ENCODE measurements around the gene PDCD4.

DNA sequence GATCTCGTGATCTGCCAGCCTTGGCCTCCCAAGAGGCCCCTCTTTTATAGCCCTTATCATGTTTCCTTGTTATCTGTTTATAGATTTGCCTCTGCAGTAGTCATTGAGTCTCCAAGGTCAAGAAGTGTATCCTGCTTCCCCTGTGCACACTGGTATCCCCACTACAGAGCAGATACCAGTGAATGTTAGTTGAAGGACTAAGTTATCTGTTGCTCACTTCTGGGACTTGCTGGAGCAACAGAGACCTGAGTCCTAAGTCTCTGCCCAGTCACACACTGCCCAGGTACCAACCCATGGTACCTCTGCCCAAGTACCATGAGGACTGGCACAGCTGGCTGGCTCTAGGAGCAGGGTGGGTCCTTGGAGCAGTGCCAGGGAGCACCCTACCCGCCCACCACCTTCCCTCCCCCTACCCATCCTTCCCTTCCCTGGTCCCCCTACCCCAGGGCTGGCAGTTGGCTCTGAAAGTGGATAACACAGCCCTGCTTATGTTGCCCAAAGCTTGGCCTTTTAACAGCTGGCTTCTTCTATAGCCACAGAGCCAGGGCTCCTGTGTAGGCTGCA lies 26.5 kb upstream of the PDCD4 start:
- TF ChIP-seq, protein P1, sequence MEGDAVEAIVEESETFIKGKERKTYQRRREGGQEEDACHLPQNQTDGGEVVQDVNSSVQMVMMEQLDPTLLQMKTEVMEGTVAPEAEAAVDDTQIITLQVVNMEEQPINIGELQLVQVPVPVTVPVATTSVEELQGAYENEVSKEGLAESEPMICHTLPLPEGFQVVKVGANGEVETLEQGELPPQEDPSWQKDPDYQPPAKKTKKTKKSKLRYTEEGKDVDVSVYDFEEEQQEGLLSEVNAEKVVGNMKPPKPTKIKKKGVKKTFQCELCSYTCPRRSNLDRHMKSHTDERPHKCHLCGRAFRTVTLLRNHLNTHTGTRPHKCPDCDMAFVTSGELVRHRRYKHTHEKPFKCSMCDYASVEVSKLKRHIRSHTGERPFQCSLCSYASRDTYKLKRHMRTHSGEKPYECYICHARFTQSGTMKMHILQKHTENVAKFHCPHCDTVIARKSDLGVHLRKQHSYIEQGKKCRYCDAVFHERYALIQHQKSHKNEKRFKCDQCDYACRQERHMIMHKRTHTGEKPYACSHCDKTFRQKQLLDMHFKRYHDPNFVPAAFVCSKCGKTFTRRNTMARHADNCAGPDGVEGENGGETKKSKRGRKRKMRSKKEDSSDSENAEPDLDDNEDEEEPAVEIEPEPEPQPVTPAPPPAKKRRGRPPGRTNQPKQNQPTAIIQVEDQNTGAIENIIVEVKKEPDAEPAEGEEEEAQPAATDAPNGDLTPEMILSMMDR (IDR thresholded peaks at IDR 0.05 in 4 of 5, conservative IDR thresholded peaks at IDR 0.05 in 1 of 5), result no peak
- no peak for TF ChIP-seq POLR2A (IDR thresholded peaks at IDR 0.05)

All from gastrocnemius medialis (tissue), 4 donors.